GM23338 (cell line): ENCODE data around the gene KLK15.

Source experiments
- CREB1 ChIP-seq: fragments of 250-450 bp; sonication (Bioruptor Pico); IDR thresholded peaks from 2 replicates; pipeline ENCODE4 v1.5.0; 2020; ENCODE audit warnings: low read depth, mild to moderate bottlenecking, moderate library complexity
- CTCF ChIP-seq, 2 experiments: fragments of 200-600 bp in 1 of 2; sonication (generic) in 1 of 2; conservative IDR thresholded peaks; 2 replicates each; pipeline versions ENCODE4 v1.5.1 to v1.6.1; 2016 to 2017; ENCODE audit warnings: antibody characterized with exemption in 2 of 2, low read depth in 2 of 2, mild to moderate bottlenecking in 2 of 2, moderate library complexity in 1 of 2
- EZH2 ChIP-seq: fragments of 200-600 bp; sonication (generic); IDR thresholded peaks from one replicate; pipeline ENCODE4 v1.8.0; 2017; ENCODE audit warnings: antibody characterized with exemption, mild to moderate bottlenecking, low read depth; ENCODE audit not compliant: unreplicated experiment
- EZH2phosphoT487 ChIP-seq: fragments of 200-600 bp; sonication (generic); IDR thresholded peaks from one replicate; pipeline ENCODE4 v1.8.1; 2018; ENCODE audit warnings: antibody characterized with exemption; ENCODE audit not compliant: unreplicated experiment
- NANOG ChIP-seq: IDR thresholded peaks from 2 replicates; pipeline ENCODE4 v1.6.1; 2016; ENCODE audit warnings: antibody characterized with exemption, borderline replicate concordance
- POLR2AphosphoS5 ChIP-seq: IDR thresholded peaks from 2 replicates; pipeline ENCODE4 v1.6.1; 2016; ENCODE audit warnings: antibody characterized with exemption, low read depth
- ZNF114 ChIP-seq: fragments of 250-450 bp; sonication (Bioruptor Pico); IDR thresholded peaks from 2 replicates; pipeline ENCODE4 v1.5.0; 2020; ENCODE audit warnings: mild to moderate bottlenecking, moderate library complexity
- TF ChIP-seq, protein P1 (sequence below): IDR thresholded peaks from one replicate; pipeline ENCODE4 v1.6.1; 2018; ENCODE audit warnings: antibody characterized with exemption; ENCODE audit not compliant: unreplicated experiment
- TF ChIP-seq, protein P2 (sequence below): IDR thresholded peaks from 2 replicates; pipeline ENCODE4 v1.6.1; 2016; ENCODE audit warnings: antibody characterized with exemption

DNA sequence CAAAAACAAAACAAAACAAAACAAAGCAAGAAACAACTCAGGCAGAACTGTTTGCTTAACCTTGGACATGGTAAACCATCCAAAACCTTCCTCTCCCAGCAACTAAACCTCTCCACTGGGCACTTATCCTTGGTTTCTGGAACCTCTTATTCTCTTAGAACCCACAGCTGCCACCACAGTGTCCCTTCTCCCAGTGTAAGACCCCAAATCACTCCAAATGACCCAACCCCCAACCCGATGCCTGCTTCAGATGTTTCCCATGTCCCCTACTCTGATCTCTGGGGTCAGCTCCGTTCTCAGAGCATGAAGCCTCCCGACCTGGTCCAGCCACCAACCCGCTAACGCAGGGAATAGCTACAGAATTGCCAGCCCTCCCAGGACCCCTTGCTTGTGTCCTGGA, 40.8 kb upstream of the KLK15 start:
- TF ChIP-seq CTCF (conservative IDR thresholded peaks at IDR 0.05; ENCODE audit: low read depth in 2 of 2) (no peak), POLR2AphosphoS5 (no peak), EZH2 (no peak), EZH2phosphoT487 (no peak), ZNF114 (CRISPR knock-in tag) (no peak), CREB1 (CRISPR knock-in tag) (no peak), NANOG (no peak)
- TF ChIP-seq, protein P1, sequence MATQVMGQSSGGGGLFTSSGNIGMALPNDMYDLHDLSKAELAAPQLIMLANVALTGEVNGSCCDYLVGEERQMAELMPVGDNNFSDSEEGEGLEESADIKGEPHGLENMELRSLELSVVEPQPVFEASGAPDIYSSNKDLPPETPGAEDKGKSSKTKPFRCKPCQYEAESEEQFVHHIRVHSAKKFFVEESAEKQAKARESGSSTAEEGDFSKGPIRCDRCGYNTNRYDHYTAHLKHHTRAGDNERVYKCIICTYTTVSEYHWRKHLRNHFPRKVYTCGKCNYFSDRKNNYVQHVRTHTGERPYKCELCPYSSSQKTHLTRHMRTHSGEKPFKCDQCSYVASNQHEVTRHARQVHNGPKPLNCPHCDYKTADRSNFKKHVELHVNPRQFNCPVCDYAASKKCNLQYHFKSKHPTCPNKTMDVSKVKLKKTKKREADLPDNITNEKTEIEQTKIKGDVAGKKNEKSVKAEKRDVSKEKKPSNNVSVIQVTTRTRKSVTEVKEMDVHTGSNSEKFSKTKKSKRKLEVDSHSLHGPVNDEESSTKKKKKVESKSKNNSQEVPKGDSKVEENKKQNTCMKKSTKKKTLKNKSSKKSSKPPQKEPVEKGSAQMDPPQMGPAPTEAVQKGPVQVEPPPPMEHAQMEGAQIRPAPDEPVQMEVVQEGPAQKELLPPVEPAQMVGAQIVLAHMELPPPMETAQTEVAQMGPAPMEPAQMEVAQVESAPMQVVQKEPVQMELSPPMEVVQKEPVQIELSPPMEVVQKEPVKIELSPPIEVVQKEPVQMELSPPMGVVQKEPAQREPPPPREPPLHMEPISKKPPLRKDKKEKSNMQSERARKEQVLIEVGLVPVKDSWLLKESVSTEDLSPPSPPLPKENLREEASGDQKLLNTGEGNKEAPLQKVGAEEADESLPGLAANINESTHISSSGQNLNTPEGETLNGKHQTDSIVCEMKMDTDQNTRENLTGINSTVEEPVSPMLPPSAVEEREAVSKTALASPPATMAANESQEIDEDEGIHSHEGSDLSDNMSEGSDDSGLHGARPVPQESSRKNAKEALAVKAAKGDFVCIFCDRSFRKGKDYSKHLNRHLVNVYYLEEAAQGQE, result no peak
- TF ChIP-seq, protein P2, sequence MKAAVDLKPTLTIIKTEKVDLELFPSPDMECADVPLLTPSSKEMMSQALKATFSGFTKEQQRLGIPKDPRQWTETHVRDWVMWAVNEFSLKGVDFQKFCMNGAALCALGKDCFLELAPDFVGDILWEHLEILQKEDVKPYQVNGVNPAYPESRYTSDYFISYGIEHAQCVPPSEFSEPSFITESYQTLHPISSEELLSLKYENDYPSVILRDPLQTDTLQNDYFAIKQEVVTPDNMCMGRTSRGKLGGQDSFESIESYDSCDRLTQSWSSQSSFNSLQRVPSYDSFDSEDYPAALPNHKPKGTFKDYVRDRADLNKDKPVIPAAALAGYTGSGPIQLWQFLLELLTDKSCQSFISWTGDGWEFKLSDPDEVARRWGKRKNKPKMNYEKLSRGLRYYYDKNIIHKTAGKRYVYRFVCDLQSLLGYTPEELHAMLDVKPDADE, result no peak
